GM19239 (cell line): ENCODE data around the gene MGME1.

ENCODE experiments used
- DNase-seq: peaks from one replicate; pipeline ENCODE4 v3.0.0; 2011; ENCODE audit warnings: low spot score; ENCODE audit not compliant: insufficient read length
- FAIRE-seq: peaks from 2 replicates; lab custom pipeline; 2011; peaks lifted over from hg19 to GRCh38; lab: Jason Lieb, UNC

The MGME1 gene

DNA sequence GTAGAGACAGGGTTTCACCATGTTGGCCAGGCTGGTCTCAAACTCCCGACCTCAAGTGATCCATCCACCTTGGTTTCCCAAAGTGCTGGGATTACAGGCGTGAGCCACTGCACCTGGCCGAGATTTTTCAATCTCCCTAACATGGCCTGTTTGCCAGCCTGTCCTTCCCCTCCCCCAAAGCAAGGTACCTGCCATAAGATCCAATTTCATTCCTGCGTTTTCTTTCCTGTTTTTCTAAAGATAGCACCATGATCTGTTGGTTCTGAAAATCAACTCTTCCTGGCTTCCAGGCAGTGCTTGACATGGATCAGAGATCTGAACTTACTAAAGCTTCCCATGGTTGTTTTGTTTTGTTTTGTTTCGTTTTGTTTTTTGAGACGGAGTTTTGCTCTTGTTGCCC lies 7.5 kb downstream of the MGME1 start:
- DNase-seq: no peak
- FAIRE-seq: no peak

DNA sequence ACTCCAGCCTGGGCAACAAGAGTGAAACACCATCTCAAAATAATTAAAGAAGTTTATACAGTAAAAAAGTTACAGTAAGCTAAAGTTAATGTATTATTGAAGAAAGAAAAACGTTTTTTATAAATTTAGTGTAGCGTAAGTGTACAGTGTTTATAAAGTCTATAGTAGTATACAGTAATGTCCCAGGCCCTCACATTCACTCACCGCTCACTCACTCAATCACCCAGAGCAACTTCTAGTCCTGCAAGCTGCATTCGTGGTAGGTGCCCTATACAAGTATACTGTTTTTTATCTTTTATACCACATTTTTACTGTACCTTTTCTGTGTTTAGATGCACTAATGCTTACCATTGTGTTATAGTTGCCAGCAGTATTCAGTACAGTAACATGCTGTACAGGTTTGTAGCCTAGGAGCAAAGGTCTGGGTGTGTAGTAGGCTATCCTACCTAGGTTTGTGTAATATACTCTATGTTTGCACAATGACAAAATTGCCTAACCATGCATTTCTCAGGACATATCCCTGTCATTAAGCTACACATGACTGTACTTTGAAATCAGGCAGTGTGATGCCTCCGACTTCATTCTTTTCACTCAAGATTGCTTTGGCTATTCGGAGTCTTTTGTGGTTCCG lies 16.7 kb downstream of the MGME1 start:
- FAIRE-seq (no peak), DNase-seq (no peak)

DNA sequence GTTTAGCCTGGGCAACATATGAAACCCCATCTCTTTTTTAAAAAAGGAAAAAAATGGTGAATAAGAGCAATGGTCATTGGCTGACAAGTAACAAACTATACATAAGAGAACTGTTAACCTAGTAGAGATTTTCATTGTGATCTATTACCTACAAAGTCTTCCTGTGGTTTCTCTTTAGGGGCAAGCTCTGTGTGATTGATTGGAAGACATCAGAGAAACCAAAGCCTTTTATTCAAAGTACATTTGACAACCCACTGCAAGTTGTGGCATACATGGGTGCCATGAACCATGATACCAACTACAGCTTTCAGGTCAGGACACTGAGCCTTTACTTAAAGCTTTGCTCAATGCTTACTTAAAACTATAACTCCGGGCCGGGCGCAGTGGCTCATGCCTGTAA lies 19.2 kb downstream of the MGME1 start:
- FAIRE-seq (no peak), DNase-seq (no peak)

DNA sequence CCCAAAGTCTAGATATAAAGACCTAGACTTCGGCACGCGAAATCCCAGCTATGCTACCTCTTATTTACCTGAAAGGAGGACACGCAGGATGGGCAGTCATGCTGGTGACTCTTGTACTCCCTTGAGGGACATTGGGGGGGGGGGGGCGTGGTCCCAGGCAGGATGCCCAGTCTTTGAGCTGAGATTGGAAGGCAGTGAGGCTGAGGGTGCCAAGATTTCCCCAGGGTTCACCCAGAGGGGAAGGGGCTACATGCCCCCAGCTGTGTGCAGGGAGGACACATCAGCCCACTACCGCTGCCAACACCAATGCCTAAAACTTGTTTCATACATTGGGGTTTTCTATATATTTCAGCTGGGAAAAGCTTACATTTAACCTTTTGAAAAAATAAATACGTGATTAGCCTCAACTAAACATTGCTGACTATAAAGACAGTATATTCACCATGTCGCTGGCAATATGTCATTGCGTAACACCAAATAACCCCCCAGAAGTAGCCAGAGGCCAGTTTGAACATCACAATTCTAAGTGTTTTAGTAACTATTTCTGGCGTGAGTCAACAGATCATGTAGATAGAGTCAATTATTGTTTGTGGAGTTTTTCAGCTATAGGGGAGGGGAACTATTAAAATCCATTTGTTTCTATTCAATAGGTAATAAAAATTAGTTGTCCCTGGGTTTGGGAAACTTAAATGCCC lies 21.6 kb downstream of the MGME1 start:
- no peak for DNase-seq
- FAIRE-seq: no peak

DNA sequence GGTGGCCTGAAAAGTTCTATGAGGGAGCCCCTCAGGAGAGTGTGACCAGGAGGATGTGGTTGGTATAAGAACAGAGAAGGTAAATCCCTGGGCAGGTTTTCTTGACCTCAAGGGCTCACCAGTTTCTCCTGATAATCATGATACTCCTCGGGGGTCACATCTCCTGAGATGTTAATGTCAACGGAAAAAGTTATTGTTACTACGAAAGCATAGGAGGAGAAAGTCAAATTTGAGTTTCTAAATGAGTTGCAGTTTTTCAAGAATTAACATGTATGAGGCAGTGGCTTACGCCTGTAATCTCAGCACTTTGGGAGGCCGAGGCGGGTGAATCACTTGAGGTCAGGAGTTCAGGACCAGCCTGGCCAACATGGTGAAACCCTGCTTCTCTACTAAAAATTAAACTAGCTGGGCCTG lies 23.4 kb downstream of the MGME1 start:
- no peak for DNase-seq
- peak; percentile 40 for FAIRE-seq

DNA sequence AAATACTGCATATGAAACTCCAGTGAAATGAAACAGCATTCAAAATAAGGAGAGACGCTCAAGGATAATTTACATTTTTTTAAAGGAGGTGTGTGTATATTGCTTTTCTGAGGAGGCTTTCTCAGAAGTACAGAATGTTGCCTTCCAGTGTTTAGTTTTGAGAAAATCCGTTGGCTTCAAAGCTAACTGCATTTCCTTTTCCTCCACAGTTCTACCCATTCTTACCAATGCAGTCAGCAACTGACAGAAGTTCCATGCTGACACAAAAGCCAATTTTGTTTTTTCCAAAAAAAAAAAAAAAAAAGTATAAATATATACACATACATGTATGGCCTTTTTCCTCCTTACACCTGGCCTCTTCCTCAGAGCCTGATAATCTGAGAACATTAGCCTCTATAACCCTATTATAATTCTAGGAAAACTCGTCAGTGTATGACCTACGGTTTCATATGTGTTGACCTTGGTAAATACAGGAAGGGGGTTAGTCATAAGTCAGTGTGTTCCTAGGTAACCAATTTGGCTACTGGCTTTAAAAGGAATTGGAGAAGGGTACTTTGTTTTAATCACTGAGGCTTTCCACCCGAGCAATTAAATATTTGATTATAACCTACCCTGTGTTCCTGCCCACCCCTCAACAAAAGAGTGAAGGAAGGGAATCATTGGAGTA lies 24.2 kb downstream of the MGME1 start:
- DNase-seq: no peak
- FAIRE-seq: no peak

DNA sequence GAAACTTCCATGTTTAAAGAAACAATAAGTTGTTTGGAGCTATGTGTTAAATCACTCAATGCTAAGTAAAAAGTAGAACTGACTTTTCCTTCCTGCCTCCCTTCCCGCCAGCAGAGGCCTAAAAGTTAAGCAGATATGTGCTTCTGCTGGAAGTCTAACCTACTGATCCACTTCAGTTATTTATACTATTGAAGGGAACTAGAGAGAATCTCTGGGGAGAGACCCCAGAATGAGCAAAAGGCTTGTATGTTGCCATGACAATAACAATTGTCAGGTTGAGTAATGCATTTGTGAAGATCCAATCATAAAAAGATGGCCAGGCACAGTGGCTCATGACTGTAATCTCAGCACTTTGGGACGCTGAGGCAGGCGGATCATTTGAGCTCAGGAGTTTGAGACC lies 24.7 kb downstream of the MGME1 start:
- FAIRE-seq (no peak), DNase-seq (no peak)

DNA sequence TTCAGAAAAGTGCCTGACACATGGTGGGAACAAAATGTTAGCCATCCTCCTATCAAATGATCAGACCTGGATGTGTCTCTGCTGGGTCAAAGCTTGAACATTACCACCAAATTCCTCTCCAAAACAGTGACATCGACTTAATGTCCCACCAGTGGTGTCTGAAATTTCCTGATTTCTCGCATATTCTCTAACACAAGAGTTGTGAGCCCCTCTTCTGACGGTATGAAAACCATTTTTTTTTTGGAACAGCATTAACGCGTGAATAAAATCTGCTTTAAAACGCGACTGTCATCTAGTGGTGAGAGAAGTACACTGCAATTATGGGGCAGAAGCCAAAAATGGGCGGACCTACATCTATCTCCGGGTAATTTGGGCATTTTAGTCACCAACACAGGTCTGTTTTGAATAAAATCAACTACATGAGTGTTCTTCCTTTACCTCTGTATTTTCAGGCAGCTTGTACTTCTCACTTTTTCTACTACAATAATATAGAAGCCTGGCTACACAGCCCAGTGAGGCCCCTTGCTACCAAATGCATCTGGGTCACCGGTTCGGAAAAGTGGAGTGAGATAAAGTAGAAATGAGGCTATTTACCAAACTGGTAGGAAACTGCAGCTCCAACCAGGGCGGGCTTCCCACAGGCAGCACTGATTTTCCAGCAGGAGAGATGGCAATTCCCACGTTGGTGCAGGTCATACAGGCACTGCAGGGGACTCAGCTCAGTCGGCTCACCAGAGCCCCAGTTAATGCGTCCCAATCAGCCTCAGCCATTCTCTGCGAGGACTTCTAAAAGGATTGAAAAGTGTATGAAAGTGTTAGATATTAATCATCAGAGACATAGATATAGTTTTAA lies 27.4 kb downstream of the MGME1 start:
- FAIRE-seq (peak; percentile 91), DNase-seq (peak; percentile 36)

DNA sequence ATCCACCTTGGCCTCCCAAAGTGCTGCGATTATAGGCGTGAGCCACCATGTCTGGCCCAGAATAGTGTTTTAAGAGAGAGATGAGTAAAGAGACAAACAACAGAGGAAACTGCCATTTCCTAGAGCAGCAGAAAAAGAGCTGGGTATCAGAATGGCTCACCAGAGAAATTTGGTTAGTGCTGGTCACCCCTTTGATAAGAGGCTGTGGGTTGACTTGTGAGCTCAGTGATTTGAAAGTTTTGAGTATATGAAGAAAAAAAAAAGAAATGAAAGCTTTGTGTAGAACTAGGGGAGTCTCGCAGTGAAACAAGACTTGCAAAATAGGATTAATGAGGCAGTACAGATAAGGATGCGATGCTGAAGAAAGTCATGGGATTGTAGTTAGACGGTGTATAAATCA lies 29.6 kb downstream of the MGME1 start:
- DNase-seq (no peak), FAIRE-seq (no peak)

DNA sequence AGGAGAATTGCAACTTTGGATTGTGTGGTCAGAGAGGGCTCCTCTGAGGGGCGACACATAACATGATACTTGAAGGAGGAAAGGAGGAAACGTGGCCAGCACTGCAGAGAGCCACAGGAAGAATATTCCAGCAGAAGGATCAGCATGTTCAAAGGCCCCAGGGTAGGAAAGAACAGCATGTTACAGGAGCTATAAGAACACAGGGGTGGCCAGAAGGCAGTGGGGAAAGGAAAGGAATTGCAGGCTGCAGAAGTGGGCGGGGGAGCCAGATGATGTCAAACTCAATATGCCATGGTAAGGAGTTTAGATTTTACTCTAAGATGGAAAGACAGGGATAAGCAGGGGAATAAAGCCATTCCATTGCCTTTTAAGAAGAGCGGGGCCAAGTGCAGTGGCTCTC lies 30.7 kb downstream of the MGME1 start:
- no peak for FAIRE-seq
- no peak for DNase-seq

DNA sequence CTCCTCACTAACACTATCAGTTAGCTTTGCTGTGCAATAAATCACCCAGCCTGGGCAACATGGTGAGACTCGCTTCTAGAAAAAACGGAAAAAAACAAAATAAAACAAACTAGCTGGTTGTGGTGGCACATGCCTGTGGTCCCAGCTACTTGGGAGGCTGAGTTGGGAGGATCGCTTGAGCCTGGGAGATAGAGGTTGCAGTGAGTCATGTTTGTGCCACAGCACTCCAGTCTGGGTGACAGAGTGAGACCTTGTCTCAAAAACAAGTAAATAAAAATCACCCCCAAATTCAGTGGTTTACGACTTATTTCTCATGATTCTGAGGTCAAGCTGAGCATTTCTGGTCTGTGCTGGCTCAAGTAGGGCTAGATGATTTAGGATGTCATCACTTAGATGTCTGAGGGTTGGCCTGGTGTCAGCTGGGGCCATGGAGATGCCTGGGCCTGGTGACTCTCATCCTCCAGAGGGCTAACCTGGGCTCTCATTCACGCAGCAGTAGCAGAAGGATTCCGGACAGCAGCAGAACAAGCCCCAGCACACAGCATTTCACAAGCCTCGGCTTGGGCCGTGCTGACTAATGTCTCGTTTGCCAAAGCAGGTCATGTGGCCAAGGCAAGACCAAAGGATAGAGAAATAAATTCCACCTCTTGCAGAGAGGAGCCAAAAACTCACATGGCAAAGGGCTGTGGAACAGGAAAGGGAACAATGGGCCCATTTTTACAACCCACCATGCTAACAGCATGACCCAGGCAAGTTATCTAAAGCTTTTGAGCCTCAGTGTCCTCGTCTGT lies 32.5 kb downstream of the MGME1 start:
- DNase-seq (no peak), FAIRE-seq (no peak)

DNA sequence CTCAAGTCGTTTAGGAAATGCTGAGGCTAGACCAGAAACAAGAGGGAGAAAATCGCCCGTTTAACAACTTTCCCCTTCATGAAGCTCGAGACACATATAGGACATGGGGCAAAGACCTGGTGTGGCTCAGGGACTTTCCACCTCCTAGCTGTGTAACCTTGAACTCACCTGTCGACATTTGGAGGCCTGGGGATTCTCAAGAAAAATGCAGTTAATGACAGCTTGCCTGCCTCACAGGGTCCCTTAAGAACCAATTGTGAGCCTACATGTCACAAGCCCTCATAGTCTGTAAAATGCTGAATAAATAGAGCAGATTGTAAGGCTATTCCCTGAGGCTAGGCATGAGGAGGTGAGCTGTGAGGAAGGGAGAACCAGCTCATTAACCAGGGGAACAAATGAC lies 35.1 kb downstream of the MGME1 start:
- DNase-seq: no peak
- FAIRE-seq: no peak

DNA sequence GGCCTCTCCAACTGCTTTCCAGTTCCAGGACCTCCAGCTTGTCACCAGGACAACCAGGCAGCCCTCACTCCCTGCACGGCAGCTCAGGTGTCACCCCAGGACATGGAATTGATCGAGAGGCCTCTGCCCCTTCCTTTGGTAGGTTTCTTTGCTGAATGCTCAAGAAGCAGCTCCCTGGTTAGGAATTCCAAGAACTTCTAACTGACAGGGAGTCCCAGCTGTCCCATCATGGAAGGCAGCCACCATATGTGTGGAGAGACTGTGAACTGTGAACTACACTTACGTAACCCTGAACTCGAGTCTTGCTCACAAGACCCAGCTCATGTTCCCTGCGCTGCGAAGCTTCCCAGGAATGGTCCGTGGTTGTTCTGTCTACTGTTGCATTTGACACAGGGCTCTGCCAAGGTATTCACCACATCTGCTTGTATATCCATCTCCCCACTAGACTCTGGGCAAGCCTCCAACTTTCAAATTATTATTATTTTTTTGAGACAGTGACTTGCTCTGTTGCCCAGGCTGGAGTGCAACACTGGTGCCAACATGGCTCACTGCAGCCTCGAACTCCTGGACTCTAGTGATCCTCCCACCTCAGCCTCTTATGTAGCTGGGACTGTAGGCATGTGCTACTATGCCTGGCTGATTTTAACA lies 35.7 kb downstream of the MGME1 start:
- no peak for DNase-seq
- no peak for FAIRE-seq

DNA sequence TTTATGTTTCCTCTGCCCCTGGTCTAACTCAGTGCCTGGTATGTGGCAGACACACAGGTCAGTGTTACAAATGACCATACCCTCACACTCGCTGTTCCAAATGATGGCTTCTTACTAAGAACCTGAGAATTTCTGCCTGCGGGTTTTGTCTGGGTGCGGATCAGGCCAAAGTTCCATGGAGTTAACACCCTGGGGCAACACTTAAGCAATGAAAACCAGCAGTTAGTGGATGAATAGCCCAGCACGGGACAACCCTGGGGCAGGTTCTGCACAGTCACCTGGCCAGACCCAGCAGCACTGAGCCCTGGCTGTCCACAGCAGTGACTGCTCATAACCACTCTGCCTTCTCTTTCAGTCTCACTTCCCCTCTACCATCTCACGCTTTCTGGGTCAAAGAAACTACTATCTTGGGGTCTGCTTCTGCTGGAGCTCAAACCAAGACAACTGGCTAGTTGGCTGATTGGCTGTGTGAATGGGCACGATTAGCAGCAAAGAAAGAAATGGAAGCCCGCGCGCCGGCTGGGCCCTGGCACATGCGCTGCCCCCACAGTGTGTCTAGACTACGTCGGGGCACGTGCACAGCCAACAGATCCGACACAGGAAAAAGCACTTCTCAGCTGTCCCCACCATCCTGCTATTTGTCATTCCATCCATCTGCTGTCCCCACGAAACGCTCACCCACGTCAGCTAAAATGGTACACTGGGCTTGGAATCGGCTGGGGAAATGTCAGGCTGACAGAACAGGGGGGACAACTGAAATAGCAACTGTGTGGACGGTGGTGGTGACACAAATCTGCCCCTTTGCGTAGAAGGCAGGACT lies 36.6 kb downstream of the MGME1 start:
- peak; percentile 70 for DNase-seq
- FAIRE-seq: peak; percentile 31

DNA sequence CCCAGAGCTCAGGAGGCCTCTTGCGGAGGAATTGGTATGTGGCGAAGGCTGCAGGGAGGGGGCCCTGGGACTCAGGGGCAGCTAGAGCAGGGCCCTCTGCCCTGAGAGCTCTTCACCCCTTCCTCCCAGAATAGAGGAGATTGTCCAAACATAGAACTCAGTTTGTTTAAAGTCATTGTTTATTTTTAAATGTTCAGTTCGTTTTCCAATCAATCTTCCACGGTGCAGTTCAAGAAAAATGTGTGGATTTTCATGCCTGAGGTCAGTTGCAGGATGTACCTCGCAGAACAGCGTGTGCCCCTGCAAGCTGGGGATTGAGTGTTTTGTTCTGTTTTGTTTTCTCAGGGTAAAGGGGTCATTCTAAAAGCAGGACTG lies 37.2 kb downstream of the MGME1 start:
- FAIRE-seq (no peak), DNase-seq (no peak)

DNA sequence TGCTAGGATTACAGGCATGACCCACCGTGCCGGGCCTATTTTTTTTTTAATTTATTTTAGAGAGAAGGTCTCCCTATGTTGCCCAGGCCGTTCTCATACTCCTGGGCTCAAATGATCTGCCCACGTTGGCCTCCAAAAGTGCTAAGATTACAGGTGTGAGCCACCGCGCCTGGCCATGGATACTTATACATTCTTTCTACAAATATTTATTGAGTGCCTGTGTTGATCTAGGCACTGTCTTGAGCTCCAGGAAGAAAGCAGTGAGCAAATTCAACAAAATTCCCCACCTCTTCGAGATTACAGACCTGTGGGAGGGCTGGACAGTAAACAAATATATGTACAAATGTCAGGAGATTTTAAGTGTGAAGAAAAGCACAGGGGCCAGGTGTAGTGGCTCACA lies 37.9 kb downstream of the MGME1 start:
- no peak for DNase-seq
- no peak for FAIRE-seq

DNA sequence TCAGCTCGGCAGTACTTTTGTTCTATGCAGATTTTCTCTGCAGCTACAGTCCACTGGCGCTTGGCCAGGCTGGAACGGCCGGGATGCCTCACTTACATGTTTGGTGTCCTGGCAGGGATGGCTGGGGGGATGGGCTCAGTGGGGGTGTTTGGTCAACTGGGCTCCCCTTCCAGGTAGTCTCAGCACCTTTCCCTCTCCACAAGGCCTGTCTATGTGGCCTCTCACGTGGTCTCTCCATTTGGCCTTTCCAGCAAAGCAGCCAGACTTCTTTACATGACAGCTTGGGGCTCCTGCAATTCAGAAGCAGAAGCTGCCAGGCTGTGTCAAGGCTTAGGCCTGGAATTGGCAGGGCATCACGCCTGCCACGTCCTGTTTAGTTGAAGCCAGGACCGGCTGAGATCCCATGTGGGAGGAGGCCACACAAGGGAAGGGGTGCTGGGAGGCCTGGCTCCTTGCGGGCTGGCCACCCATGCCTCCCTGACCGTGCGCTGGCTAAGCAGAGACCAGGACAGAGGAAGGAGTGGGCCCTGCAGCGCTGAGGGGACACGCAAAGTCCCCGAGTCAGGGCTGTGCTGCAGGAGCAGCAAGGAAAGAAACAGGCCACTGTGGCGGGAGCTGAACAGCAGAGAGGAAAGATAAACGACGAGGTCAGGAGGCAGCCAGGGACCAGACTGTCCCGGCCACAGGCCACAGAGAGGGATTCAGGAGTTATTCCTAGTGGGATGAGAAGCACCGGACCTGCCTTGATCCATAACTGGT lies 38.9 kb downstream of the MGME1 start:
- FAIRE-seq: no peak

DNA sequence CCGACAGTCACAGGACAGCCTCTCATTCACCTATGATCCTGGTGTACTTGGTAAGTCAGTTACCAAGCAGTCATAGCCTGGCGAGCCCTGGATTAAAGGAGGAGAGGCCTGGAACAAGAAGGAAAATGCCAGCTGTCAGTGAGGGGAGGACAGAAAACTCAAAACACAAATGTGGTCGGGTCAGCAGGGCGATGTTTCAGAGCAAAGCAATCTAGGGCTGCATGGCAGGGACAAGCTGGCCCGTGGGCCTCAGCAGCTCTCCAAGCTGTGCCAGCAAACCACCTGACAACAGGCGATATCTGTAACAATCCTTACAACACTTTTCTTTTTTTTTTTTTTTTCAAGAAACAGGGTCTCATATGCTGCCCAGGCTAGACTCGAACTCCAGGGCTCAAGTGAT lies 40.3 kb downstream of the MGME1 start:
- no peak for FAIRE-seq
- DNase-seq: no peak

More for the DNA sequence above, 38.9 kb downstream of the MGME1 start:
- DNase-seq: no peak
